ENCODE measurements around the gene UNC5CL. TPM values are rescaled to one million over a fixed set of nuclear protein-coding genes. Genes with fewer than 3 reads are reported as not detected.

Gene UNC5CL
- total and polyA plus RNA-seq, 2 of the 8 experiments (the other 6 are each of a cell fraction or from before 2014, with no cell fraction given): 1.3 to 1.7 TPM

GRCh38 chr6:41054511-41054910 is 15.5 kb upstream of the UNC5CL start:
- no peak overlapping the region for H2BK20ac ChIP-seq (ENCODE audit: low read length)
- no peak overlapping the region for H4K91ac ChIP-seq (replicated peaks; ENCODE audit: insufficient read length, low read length)
- H3K36me3 ChIP-seq (ENCODE audit: control insufficient read depth in 2 of 4, insufficient read depth in 4 of 4, low read length in 3 of 4): no peaks in the 10 kb centered on the region
- H3K18ac ChIP-seq (ENCODE audit: extremely low read depth, low read length): no peak overlapping the region
- no peaks in the 10 kb centered on the region for H4K20me1 ChIP-seq (replicated peaks in 1 of 2; ENCODE audit: control insufficient read depth in 1 of 2, insufficient read depth in 2 of 2, low read length in 2 of 2)
- H3K23ac ChIP-seq (ENCODE audit: insufficient read length): no peak overlapping the region
- H2BK120ac ChIP-seq (replicated peaks; ENCODE audit: low read depth, low read length): no peak overlapping the region
- H3K27me3 ChIP-seq (replicated peaks in 1 of 4; ENCODE audit: control insufficient read depth in 3 of 4, extremely low read depth in 1 of 4, insufficient read depth in 3 of 4, low read length in 3 of 4): no peaks in the 10 kb centered on the region
- H3K79me2 ChIP-seq (ENCODE audit: control insufficient read depth in 1 of 2, insufficient read depth in 2 of 2, low read length in 2 of 2): no peaks in the 10 kb centered on the region
- no peak overlapping the region for H3K14ac ChIP-seq (ENCODE audit: insufficient read length)
- H2BK15ac ChIP-seq (ENCODE audit: low read length): no peak overlapping the region
- TF ChIP-seq, protein P1, sequence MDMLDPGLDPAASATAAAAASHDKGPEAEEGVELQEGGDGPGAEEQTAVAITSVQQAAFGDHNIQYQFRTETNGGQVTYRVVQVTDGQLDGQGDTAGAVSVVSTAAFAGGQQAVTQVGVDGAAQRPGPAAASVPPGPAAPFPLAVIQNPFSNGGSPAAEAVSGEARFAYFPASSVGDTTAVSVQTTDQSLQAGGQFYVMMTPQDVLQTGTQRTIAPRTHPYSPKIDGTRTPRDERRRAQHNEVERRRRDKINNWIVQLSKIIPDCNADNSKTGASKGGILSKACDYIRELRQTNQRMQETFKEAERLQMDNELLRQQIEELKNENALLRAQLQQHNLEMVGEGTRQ (IDR thresholded peaks at IDR 0.05; ENCODE audit: low read length): no peak
- no peak for TF ChIP-seq CTBP2 (IDR thresholded peaks at IDR 0.05; ENCODE audit: borderline replicate concordance, insufficient read depth, insufficient read length, low read length)
- no peak overlapping the region for H3K56ac ChIP-seq (replicated peaks; ENCODE audit: insufficient read length, low read depth, low read length)
- H3K4me2 ChIP-seq (ENCODE audit: insufficient read depth in 1 of 2, low read depth in 2 of 2, low read length in 2 of 2): no peak overlapping the region
- no peaks in the 10 kb centered on the region for H3K79me1 ChIP-seq (ENCODE audit: low read depth, low read length)
- no peak for DNase-seq (ENCODE audit: low read depth in 1 of 2, low spot score in 2 of 2)
- H4K5ac ChIP-seq (ENCODE audit: insufficient read length, low read depth, low read length): no peak overlapping the region
- H4K8ac ChIP-seq (ENCODE audit: extremely low read depth, insufficient read depth, low read length): no peak overlapping the region
- no peaks in the 10 kb centered on the region for H3K9me3 ChIP-seq (ENCODE audit: insufficient read depth in 2 of 2, low read depth in 1 of 2, low read length in 1 of 2)
- no peak overlapping the region for H3K4me3 ChIP-seq (ENCODE audit: extremely low read depth in 1 of 4, insufficient read depth in 2 of 4, low read depth in 3 of 4, low read length in 4 of 4)
- no peak overlapping the region for H3K27ac ChIP-seq (ENCODE audit: low read depth, low read length)
- peaks cover 0 to 5% (median 0%) of the 10 kb centered on the region in 4 experiments; a peak in 2 of 7 replicates for H3K4me1 ChIP-seq (replicated peaks in 1 of 4; ENCODE audit: control insufficient read depth in 3 of 4, insufficient read depth in 4 of 4, low read length in 3 of 4)
- FAIRE-seq: no peak
- H2AK5ac ChIP-seq (ENCODE audit: low read depth, low read length): no peak overlapping the region
- no peak overlapping the region for H3K9ac ChIP-seq (replicated peaks in 1 of 4; ENCODE audit: extremely low read depth in 1 of 4, low read depth in 3 of 4, low read length in 3 of 4)
- H3K23me2 ChIP-seq (ENCODE audit: low read depth, low read length): no peaks in the 10 kb centered on the region
- no peak overlapping the region for H3K4ac ChIP-seq (replicated peaks; ENCODE audit: insufficient read length, low read depth, low read length)
- ChIA-PET CTCF (ENCODE audit: partially characterized antibody) (interaction anchor here (1.1 to 6.7 kb wide), 9 partner anchors 12 to 275 kb away, joined by 3 to 48 read pairs (median 10); partner anchors contain the start of genes TSPO2 and UNC5CL), POLR2A (ENCODE audit: partially characterized antibody) (interaction anchor here (1.6 to 2.1 kb wide), 3 partner anchors 9 to 18 kb away, joined by 5 to 6 read pairs (median 5); partner anchors contain the start of genes NFYA and OARD1)
- no peak overlapping the region for H2BK5ac ChIP-seq (ENCODE audit: low read depth, low read length)
- no peak overlapping the region for H2AFZ ChIP-seq (ENCODE audit: low read length)
- WGBS, 2 experiments (ENCODE audit: extremely low coverage in 1 of 2, insufficient coverage in 1 of 2, insufficient read length in 1 of 2, insufficient replicate concordance in 2 of 2, low coverage in 1 of 2, low lambda C conversion rate in 2 of 2, missing lambda C conversion rate in 1 of 2): 95% methylated on average over 3 of the region's 3 CpGs; no CpG with 5 or more reads in 1 of the 2 experiments
- H2BK12ac ChIP-seq (ENCODE audit: low read depth, low read length): no peak overlapping the region

Measured in H1 (cell line).